C4-2B (cell line): ENCODE data around the gene VASH2.

Source experiments
- CTCF ChIP-seq: fragments of 450-650 bp; conservative IDR thresholded peaks from 2 replicates; pipeline ENCODE4 v1.5.1; 2017; ENCODE audit warnings: mild to moderate bottlenecking
- ZFX ChIP-seq: fragments of 450-650 bp; IDR thresholded peaks from 2 replicates; pipeline ENCODE4 v1.6.1; 2017

- TF ChIP-seq CTCF (no peak), ZFX (no peak)
Observed at GRCh38 chr1:212916481-212917133, 33.7 kb upstream of the VASH2 start.
